ENCODE measurements around the gene UTS2R.
"Not testable (repeated sequence)": the region's sequence is repeated elsewhere in the genome, so short reads cannot be mapped to it uniquely, and the experiment has no call there.

The UTS2R gene

GRCh38 chr17:82375359-82376041, 3.9 kb downstream of the UTS2R start:
- DNase-seq (ENCODE audit: low read depth) = no peak

DNA sequence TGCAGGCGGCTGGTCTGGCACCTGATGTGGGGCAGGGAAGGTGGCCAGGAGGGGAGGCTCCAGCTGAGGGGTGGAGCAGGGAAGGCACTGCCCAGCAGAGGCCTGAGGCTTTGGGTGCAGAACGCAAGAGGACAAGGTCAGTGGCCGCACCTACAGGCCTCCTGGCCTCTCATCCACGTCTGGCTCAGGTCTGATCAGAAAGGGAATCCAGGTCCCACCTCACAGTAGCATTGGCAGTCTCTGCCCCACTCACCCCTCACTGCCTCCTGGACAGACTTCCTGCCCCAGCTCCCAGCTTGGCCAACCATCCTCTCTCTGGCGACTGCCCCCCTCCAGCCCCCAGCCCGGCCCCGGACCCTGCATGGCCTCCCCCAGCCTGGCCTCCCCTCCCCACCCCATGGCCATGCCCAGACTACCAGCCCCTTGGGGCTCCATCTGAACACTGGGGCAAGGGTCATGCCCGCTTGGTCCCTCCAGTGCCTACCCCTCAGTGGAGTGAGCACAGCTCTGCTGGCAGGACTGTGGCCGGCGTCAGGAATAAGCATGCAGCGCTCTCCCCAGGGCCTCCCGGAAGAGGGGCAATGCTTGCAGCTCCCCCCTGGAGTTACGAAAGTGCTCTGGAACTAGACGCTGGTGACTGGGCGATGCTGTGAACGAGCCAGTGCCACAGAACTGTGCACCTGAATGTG, 4.6 kb downstream of the UTS2R start:
- DNase-seq (ENCODE audit: low read depth) = no peak

- DNase-seq (ENCODE audit: low read depth) = not testable (repeated sequence)
Observed at GRCh38 chr17:82377294-82377693, 5.7 kb downstream of the UTS2R start.

- no peak for DNase-seq (ENCODE audit: low read depth)
Observed at GRCh38 chr17:82377924-82378740, 6.6 kb downstream of the UTS2R start.

GRCh38 chr17:82378741-82379021, 7.1 kb downstream of the UTS2R start:
- no peak for DNase-seq (ENCODE audit: low read depth)

- no peak for DNase-seq (ENCODE audit: low read depth)
Observed at GRCh38 chr17:82380860-82381702, 9.5 kb downstream of the UTS2R start.

DNA sequence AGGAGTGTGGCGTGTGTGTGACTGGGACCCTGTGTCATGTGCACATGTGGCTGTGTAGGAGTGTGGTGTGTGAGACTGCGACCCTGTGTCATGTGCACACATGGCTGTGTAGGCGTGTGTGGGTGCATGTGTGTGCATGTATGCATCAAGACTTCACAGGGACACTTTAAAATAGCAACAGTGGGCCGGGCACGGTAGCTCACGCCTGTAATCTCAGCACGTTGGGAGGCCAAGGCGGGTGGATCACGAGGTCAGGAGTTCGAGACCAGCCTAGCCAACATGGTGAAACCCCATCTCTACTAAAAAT, 10.1 kb downstream of the UTS2R start:
- DNase-seq (ENCODE audit: low read depth) = not testable (repeated sequence)

DNA sequence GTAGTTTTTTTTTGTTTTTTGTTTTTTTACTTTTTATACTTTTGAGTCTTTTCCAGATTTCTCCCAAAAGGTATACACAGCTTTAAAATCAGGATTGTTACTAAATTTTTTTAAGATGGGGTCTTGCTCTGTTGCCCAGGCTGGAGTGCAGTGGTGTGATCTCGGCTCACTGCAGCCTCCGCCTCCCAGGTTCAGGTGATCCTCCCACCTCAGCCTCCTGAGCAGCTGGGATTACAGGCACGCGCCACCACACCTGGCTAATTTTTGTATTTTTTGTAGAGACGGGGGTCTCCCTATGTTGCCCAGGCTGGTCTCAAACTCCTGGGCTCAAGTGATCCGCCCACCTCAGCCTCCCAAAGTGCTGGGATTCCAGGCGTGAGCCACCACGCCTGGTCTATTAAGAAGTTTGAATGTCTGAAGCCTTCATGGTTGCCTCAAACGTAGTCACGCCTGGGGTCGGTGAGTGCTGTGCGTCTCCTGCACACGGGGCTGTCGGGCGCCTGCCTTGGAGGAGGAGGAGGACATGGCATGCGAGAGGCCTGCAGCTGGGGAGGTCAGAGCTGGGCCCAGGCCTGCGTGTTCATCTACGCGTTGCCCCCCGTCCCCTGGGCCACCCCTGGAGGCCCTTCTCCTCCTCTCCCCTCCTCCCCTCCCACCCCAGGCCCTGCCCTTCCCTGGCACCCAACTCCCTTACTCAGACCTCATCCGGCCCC, 10.8 kb downstream of the UTS2R start:
- DNase-seq (ENCODE audit: low read depth) = not testable (repeated sequence)

- DNase-seq (ENCODE audit: low read depth) = no peak
Observed at GRCh38 chr17:82382933-82383255, 11.3 kb downstream of the UTS2R start.

DNA sequence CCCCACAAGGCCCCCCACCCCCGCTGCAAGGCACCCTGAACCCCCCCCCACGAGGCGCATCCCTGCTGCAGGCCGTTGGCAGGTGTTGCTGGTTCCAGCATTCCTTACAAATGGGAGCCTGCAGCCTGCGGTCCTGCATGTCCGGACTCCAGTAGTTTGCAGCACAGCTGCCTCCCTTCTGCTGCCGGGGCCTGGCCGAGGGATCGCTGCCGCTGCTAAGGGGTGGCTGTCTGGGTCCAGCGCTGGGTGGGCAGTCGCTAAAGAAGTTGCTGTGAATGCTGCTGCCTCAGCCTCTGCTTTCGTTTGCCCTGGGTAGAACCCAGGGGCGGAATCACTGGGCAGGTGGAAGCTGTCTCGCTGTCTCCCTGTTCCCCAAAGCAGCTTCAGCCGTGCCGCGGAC, 11.8 kb downstream of the UTS2R start:
- no peak for DNase-seq (ENCODE audit: low read depth)

DNA sequence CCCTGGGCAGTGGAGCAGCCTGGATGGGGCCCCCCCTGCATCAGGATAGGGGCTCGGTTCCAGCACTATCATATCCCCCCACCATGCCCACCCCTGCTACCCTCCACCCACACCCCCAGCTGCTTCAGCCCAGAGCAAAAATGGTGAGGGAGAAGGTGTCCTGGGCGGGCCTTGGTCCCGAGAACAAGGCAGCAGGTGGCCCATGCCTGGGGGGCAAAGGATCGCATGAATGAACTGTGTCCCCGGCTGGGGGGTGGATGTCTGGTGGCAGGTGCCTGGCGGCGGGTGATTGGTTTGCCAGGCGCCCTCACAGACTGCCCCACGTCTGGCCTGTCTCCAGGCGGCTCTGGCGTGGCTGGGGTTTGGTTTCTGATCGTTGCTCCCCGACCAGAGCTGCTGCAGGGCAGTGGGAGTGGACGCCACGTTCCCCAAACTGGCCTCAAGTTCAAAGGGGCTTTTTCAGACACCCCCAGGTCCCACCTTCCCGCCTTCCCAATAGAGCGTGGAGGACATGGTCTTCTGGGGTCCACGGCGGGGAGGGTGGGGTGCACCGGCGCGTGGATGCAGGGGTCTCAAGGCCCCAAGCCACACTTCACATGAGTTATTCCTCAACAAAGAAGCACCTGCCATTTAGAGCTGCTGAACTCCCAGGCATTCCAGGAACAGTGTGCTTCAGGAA, 12.6 kb downstream of the UTS2R start:
- no peak for DNase-seq (ENCODE audit: low read depth)

DNA sequence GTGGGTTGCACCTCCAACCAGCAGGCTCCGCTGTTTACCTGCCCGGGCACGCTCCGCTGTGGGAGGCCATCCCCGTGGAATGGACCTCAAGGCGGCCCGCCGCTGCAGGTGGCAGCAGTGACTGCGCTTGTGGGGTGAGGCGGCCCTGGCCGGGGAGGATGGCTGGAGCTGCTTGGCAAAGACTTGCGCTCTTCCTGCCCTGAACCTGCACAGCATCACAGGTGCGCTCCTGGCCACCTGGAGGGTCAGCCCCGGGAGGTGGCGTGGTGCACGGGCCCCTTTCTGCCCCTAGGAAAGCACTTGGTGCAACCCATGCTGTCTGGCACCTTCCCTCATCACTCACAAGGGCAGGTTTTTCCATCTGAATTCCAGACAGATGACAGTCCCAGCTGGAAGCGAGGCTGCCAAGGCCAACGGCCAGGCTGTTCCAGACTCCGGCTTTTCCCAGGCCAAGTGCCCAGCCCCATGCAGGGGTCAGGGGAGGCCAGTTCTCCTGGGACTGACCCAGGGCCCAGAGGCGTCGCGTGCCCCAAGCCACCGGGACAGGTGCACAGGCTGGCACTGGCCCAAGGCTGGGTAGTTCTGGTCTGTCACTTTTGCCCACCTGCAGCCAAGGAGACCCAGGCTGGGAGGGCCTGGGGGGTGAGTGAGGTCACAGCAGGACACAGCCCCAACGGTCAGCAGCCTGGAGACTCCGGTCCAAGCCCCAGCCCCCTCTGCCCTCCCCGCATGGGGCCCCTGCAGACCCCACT, 13.3 kb downstream of the UTS2R start:
- DNase-seq (ENCODE audit: low read depth) = peak; percentile 24

- no peak for DNase-seq (ENCODE audit: low read depth)
Observed at GRCh38 chr17:82385559-82386254, 14.1 kb downstream of the UTS2R start.

GRCh38 chr17:82386255-82386831, 14.8 kb downstream of the UTS2R start:
- no peak for DNase-seq (ENCODE audit: low read depth)

GRCh38 chr17:82386881-82387704, 15.5 kb downstream of the UTS2R start:
- no peak for DNase-seq (ENCODE audit: low read depth)

- DNase-seq (ENCODE audit: low read depth) = no peak
Observed at GRCh38 chr17:82387705-82388106, 16.1 kb downstream of the UTS2R start.

DNA sequence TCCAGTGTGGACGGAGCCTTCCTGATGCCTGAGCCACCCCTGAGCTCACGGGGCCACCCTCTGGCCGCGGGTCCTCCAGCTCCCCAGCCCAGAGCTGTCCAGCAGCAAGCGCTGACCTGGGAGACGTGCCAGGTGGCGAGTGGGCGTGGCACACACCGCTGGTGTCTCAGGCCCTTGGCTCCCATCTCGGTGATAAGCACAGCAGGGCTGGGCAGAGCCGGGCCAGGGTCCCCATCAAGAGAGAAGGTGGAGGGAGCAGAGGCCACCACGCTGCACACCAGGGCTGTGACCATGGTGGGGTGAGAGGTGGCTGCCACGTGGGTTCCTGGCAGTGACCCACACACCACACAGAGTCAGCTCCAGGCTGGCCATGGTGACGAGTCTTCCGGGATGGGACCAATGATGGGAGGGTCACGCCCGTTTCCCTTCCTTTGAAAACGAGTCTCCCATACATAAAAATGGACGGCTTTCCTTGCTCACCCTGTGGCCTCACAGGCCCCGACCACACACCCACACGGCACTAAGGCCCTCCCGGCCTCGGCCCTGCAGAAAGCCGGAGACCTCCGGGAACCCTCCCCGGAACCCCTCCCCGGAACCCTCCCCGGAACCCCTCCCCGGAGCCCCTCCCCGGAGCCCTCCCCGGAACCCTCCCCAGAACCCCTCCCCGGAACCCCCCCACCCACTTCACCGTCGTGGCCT, 16.8 kb downstream of the UTS2R start:
- DNase-seq (ENCODE audit: low read depth) = no peak

- DNase-seq (ENCODE audit: low read depth) = no peak
Observed at GRCh38 chr17:82388922-82389283, 17.3 kb downstream of the UTS2R start.
